ENCODE measurements around the gene HYKK. TPM values are rescaled to one million over a fixed set of nuclear protein-coding genes. Genes with fewer than 3 reads are reported as not detected.

HYKK gene
- total and polyA plus RNA-seq, 2 of the 8 experiments (the other 6 are each of a cell fraction or from before 2014, with no cell fraction given): 2.0 to 3.7 TPM

- TF ChIP-seq CHD2 (IDR thresholded peaks at IDR 0.05; ENCODE audit: low read length): no peak
- no peak for TF ChIP-seq PHF8 (conservative IDR thresholded peaks at IDR 0.05; ENCODE audit: low read depth, low read length)
- TF ChIP-seq TEAD4 (IDR thresholded peaks at IDR 0.05; ENCODE audit: low read depth, low read length): no peak
- no peak for TF ChIP-seq POU5F1 (IDR thresholded peaks at IDR 0.05; ENCODE audit: low read depth, low read length)
These were observed 19.9 kb downstream of the HYKK start (continued) for GRCh38 chr15:78527325-78527724.
